Measurements from ENCODE around the gene SYT11. TPM values are rescaled to one million over a fixed set of nuclear protein-coding genes. Genes with fewer than 3 reads are reported as not detected.
"Not testable (repeated sequence)": the region's sequence is repeated elsewhere in the genome, so short reads cannot be mapped to it uniquely, and the experiment has no call there.

The SYT11 gene, protein sequence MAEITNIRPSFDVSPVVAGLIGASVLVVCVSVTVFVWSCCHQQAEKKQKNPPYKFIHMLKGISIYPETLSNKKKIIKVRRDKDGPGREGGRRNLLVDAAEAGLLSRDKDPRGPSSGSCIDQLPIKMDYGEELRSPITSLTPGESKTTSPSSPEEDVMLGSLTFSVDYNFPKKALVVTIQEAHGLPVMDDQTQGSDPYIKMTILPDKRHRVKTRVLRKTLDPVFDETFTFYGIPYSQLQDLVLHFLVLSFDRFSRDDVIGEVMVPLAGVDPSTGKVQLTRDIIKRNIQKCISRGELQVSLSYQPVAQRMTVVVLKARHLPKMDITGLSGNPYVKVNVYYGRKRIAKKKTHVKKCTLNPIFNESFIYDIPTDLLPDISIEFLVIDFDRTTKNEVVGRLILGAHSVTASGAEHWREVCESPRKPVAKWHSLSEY
- total RNA-seq = 7.0 TPM
- long read RNA-seq, full-length matches to known transcripts = 5 of 6 reads
- long read RNA-seq, partial matches to known transcripts = 1 of 6 reads
- long read RNA-seq, other reads (novel, unspliced or antisense) = 0 of 6 reads

DNA sequence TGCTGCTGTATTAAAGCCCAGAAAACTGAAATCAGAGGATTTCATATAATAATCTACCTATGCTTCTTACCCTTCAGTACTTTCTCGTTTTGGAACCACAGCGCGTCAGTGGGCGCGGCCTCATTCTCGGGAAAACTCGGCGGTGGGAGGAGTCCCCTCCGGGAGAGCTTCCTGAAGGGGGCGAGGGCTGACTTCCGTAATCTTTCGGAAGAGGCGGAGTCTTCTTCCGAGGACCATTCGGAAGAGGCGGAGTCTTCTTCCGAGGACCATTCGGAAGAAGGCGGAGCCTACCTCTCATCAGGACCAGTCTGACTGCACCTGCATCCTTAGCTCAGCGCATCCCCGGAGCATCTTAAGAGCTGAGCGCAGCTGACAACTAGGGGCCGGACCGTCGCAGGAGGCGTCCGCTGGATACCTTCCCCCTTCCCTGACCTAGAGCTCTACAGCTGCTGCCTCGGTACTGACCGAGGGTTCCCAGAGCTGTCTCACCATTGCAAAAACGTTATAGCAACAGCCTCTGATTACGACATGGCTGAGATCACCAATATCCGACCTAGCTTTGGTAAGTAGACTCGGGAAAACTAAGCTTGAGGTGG lies at the start of gene SYT11:
TSS of gene SYT11 (plus strand) at position 334 of the 596 bp plus-strand sequence. CDS start at position 529, 195 bp downstream.
- intact Hi-C loops (cut with DNase I) = no loop called here
- ATAC-seq (ENCODE audit: poor library complexity) (peak; percentile 95), DNase-seq (peak; percentile 97)

DNA sequence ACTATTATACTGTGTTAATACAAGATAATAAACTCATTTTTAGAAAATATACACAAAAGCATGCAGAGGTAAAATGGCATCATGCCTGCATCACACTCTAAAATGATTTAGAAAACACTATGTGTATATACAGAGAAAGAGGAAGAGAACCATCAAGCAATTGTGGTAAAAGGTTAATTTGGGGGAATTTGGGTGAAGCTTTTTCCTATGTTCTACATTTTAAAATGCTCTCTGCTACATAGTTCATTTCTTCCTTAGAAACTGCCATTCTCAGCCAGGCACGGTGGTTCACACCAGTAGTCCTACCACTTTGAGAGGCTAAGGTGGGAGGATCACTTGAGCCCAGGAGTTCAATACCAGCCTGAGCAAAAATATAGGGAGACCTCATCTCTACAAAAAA lies 46.5 kb upstream of the SYT11 start:
- DNase-seq (no peak), ATAC-seq (ENCODE audit: poor library complexity) (no peak)
- intact Hi-C loops (cut with DNase I) = loop anchor here (10.0 kb wide), 1 partner anchor 58 kb away; no protein-coding TSS in a partner anchor

GRCh38 chr1:155813672-155814071 lies 45.7 kb upstream of the SYT11 start:
- DNase-seq (no peak), ATAC-seq (ENCODE audit: poor library complexity) (no peak)
- intact Hi-C loops (cut with DNase I) = loop anchor here (10.0 kb wide), 1 partner anchor 59 kb away; no protein-coding TSS in a partner anchor

DNA sequence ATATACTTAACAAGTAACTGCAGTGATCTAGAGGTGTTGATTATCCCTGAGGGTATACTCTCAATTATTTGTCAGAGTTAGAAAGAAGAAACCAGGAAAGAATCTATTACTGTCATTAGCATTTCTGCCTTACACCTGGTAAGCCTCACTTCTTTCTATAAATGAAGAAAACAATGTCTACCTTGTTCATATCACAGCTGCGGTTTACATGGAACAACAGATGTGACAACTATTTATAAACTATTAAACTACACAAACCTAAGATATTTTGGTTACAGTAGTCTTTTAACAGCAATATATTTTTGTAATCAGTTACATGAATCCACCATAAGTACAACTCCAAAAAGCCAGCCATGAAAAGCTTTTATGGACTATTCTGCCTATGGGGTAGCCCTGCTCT lies 43.0 kb upstream of the SYT11 start:
- intact Hi-C loops (cut with DNase I) = loop anchor here (10.0 kb wide), 1 partner anchor 62 kb away; no protein-coding TSS in a partner anchor
- no peak for DNase-seq
- no peak for ATAC-seq (ENCODE audit: poor library complexity)

DNA sequence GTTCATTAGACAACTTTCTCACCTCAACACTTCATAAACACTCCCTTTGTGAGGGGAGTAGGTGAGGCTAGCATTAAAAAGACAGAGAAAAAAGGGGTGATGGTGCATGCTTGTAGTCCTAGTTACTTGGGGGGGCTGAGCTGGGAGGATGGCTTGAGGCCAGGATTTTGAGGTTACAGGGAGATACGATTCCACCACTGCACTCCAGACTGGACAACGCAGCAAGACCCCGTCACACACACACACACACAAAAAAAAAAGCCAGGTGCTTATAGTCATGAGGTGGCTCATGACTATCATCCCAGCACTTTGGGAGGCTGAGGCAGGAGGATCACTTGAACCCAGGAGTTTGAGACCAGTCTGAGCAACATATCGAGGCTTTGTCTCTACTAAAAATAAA lies 31.9 kb upstream of the SYT11 start:
- ATAC-seq (ENCODE audit: poor library complexity) (no peak), DNase-seq (no peak)
- intact Hi-C loops (cut with DNase I) = loop anchor here (10.0 kb wide), 1 partner anchor 53 kb away; no protein-coding TSS in a partner anchor

GRCh38 chr1:155831279-155831976 lies 27.9 kb upstream of the SYT11 start:
- intact Hi-C loops (cut with DNase I) = no loop called here
- ATAC-seq (ENCODE audit: poor library complexity) (no peak), DNase-seq (no peak)

GRCh38 chr1:155833665-155834295 lies 25.6 kb upstream of the SYT11 start:
- intact Hi-C loops (cut with DNase I) = no loop called here
- DNase-seq (no peak), ATAC-seq (ENCODE audit: poor library complexity) (no peak)

- intact Hi-C loops (cut with DNase I) = no loop called here
- ATAC-seq (ENCODE audit: poor library complexity) (peak; percentile 25), DNase-seq (no peak)
Observed at GRCh38 chr1:155834296-155834926, 25.0 kb upstream of the SYT11 start.

GRCh38 chr1:155834927-155835399 lies 24.4 kb upstream of the SYT11 start:
- DNase-seq; intact Hi-C loops (cut with DNase I); ATAC-seq (ENCODE audit: poor library complexity): not testable (repeated sequence)

- no peak for ATAC-seq (ENCODE audit: poor library complexity)
- no peak for DNase-seq
- intact Hi-C loops (cut with DNase I) = no loop called here
Observed at GRCh38 chr1:155835548-155835947, 23.8 kb upstream of the SYT11 start.

GRCh38 chr1:155840386-155840785 lies 19.0 kb upstream of the SYT11 start:
- intact Hi-C loops (cut with DNase I) = no loop called here
- no peak for ATAC-seq (ENCODE audit: poor library complexity)

GRCh38 chr1:155844860-155845421 lies 14.4 kb upstream of the SYT11 start:
- ATAC-seq (ENCODE audit: poor library complexity) (no peak), DNase-seq (no peak)
- intact Hi-C loops (cut with DNase I) = no loop called here

More at GRCh38 chr1:155840386-155840785, 19.0 kb upstream of the SYT11 start:
- DNase-seq = no peak

DNA sequence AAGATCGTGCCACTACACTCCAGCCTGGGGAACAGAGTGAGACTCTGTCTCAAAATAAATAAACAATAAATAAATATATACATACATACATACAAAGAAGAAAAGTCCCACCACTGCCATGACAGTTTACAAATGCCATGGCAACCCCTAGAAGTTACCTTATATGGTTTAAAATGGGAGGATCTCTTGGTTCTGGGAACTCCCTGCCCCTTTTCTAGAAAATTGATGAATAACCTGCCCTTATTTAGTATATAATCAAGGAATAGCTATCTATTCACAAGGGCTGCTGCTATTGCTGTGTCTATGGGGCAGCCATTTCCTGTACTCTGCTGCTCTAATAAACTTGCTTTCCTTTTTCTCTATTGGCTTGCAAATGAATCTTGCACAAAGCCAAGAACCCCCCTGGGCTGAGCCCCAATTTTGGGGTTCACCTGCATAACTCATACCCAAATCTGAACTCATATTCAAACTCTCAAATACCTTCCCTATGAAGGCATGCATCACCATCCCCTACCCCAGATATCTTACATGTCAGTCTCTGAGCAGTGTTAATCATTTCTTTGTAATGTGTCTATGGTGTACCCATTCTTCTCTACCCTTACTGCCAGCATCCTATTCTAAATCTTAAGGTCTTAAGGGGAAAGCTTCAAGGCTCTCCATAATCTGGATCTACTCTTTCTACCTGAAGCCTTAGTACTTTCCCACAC lies 11.4 kb upstream of the SYT11 start:
- DNase-seq = no peak
- no peak for ATAC-seq (ENCODE audit: poor library complexity)
- intact Hi-C loops (cut with DNase I) = no loop called here

DNA sequence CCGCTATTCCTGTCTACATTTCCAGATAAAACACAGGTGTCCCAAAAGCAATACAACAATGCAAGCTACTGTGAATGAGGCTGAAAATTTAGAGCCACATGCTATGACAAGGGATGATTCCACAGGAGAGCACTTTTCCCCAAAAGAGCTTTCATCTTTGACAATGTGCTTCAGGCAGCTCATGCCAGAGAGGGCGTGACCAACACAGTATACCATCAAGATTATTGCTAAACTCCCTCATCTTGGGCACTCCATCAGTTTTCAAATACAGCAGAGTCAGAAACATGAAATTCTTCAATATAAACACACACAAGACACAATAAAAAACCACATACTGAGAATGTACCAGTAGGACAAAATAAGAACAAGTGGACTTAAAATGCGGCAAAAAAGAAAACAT lies 9.0 kb upstream of the SYT11 start:
- DNase-seq (no peak), ATAC-seq (ENCODE audit: poor library complexity) (no peak)
- intact Hi-C loops (cut with DNase I) = no loop called here

DNA sequence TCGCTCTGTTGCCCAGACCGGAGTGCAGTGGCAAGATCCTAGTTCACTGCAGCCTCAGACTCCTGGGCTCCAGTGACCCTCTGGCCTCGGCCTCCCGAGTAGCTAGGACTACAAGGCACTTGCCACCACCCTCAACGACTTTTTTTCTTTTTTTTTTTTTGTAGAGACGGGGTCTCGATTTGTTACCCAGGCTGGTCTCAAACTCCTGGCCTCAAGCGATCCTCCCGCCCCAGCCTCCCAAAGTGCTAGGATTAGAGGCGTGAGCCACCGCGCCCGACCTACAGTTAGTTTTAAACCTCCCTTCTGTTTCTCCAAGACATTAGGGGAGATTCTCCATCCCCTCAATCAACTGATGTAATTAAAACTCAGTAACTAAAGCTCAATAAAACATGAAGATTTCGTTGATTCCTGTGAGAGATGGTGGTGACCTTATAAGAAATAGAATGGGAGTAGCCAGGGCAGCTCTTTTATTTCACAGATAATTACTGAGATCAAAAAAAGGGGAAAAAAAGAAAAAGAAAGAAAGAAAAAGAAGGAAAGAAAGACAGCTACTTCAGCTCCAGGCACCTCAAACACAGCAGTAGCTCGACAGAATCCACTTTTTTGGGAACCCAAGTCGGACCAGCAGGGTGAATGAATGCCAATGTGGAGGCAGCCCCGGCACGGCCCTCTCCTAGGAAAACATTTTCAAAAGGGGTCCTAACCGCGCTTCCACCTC lies 3.0 kb upstream of the SYT11 start:
- DNase-seq (no peak), ATAC-seq (ENCODE audit: poor library complexity) (no peak)
- intact Hi-C loops (cut with DNase I) = no loop called here
